Endometrial microvascular endothelial cells (primary cell): Measurements from ENCODE around the gene PPP2R2C. TPM values are rescaled to one million over a fixed set of nuclear protein-coding genes. Genes with fewer than 3 reads are reported as not detected.

Experiments used
- in situ Hi-C: cut with HindIII; loops from 2 replicates; pipeline ENCODE4 v1.10.0; 2017; ENCODE audit warnings: low sequenced_read_pairs, low pct_unique_long_range_greater_than_20kb; ENCODE audit errors: inconsistent ontology term
- total RNA-seq: library from RNA; depleted of rRNA; stranded (reverse); fragments of >200 nt; gene quantifications from one replicate; pipeline ENCODE4 v1.2.3, GENCODE V29; 2015; ENCODE audit errors: inconsistent ontology term

Gene PPP2R2C
- total RNA-seq, 1 donor from 2014 or later, result not detected

- in situ Hi-C loops, result no loop called here
These were observed 126.5 kb downstream of the PPP2R2C start for GRCh38 chr4:6345866-6346265.

- in situ Hi-C loops, result no loop called here
These were observed 127.2 kb downstream of the PPP2R2C start for GRCh38 chr4:6345096-6345830.

- in situ Hi-C loops, result no loop called here
These were observed 128.4 kb downstream of the PPP2R2C start for GRCh38 chr4:6343939-6344408.

GRCh38 chr4:6342530-6343293 lies 129.7 kb downstream of the PPP2R2C start:
- in situ Hi-C loops, result no loop called here

GRCh38 chr4:6341696-6342095 lies 130.7 kb downstream of the PPP2R2C start:
- in situ Hi-C loops, result no loop called here

GRCh38 chr4:6340446-6341015 lies 131.9 kb downstream of the PPP2R2C start:
- in situ Hi-C loops, result no loop called here

- in situ Hi-C loops, result no loop called here
These were observed 132.5 kb downstream of the PPP2R2C start for GRCh38 chr4:6339818-6340445.

GRCh38 chr4:6338951-6339817 lies 133.2 kb downstream of the PPP2R2C start:
- in situ Hi-C loops, result no loop called here

- in situ Hi-C loops, result no loop called here
These were observed 134.1 kb downstream of the PPP2R2C start for GRCh38 chr4:6338175-6338950.

GRCh38 chr4:6337331-6337935 lies 135.0 kb downstream of the PPP2R2C start:
- in situ Hi-C loops, result no loop called here

GRCh38 chr4:6336166-6336565 lies 136.2 kb downstream of the PPP2R2C start:
- in situ Hi-C loops, result no loop called here

- in situ Hi-C loops, result no loop called here
These were observed 137.3 kb downstream of the PPP2R2C start for GRCh38 chr4:6335040-6335590.

GRCh38 chr4:6334203-6334887 lies 138.1 kb downstream of the PPP2R2C start:
- in situ Hi-C loops, result no loop called here

GRCh38 chr4:6333301-6334202 lies 138.9 kb downstream of the PPP2R2C start:
- in situ Hi-C loops, result no loop called here

- in situ Hi-C loops, result no loop called here
These were observed 139.8 kb downstream of the PPP2R2C start for GRCh38 chr4:6332669-6333050.
